Measurements from ENCODE around the gene ANGPTL1.

- TF ChIP-seq CTCF (IDR thresholded peaks at IDR 0.05) (no peak), POLR2A (IDR thresholded peaks at IDR 0.05) (no peak)
Observed at GRCh38 chr1:178821134-178821866, 49.6 kb downstream of the ANGPTL1 start.

Measured in thyroid gland (tissue), 4 donors.